Smooth muscle cell of the brain vasculature (primary cell): ENCODE data around the gene CCDC107.
"Not testable (repeated sequence)": the region's sequence is repeated elsewhere in the genome, so short reads cannot be mapped to it uniquely, and the experiment has no call there.

Source experiments
- DNase-seq: peaks from one replicate; pipeline ENCODE4 v3.0.0-alpha.2; 2012; ENCODE audit warnings: low read depth, low spot score

Gene CCDC107, protein sequence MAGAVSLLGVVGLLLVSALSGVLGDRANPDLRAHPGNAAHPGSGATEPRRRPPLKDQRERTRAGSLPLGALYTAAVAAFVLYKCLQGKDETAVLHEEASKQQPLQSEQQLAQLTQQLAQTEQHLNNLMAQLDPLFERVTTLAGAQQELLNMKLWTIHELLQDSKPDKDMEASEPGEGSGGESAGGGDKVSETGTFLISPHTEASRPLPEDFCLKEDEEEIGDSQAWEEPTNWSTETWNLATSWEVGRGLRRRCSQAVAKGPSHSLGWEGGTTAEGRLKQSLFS

DNA sequence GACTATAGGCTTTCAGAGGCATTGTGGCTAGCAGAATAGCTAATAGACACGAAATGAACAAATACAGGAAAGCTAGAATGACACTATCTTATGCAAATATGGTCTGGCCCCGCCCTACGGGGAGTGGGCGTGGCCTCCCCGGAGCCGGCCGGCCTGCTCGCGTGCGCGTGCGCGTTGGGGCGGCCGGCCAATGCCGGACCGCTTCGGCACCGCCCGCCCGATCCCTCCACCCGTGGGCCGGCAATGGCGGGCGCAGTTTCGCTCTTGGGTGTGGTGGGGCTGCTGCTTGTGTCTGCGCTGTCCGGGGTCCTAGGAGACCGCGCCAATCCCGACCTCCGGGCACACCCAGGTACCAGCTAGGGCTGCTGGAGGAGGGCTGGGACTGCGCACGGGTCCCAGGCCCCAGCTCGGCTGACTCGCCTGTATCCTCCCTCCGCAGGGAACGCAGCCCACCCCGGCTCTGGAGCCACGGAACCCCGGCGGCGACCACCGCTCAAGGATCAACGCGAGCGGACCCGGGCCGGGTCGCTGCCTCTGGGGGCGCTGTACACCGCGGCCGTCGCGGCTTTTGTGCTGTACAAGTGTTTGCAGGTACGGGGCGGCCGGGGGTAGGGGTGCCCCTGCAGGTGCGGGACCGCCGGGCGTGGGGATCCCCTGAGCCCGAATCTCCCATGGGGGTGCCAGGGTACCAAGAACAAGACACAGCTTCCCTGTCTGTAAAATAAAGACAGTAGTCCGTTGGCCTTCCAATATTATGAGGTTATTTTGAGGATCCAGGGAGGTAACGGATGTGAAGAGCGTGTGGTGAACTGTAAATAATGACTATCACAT is at the start of gene CCDC107:
Gene CCDC107 (plus strand): TSS at position 156 of the 831 bp plus-strand sequence. CDS start 88 bp downstream, at position 244.
- no peak for DNase-seq

DNA sequence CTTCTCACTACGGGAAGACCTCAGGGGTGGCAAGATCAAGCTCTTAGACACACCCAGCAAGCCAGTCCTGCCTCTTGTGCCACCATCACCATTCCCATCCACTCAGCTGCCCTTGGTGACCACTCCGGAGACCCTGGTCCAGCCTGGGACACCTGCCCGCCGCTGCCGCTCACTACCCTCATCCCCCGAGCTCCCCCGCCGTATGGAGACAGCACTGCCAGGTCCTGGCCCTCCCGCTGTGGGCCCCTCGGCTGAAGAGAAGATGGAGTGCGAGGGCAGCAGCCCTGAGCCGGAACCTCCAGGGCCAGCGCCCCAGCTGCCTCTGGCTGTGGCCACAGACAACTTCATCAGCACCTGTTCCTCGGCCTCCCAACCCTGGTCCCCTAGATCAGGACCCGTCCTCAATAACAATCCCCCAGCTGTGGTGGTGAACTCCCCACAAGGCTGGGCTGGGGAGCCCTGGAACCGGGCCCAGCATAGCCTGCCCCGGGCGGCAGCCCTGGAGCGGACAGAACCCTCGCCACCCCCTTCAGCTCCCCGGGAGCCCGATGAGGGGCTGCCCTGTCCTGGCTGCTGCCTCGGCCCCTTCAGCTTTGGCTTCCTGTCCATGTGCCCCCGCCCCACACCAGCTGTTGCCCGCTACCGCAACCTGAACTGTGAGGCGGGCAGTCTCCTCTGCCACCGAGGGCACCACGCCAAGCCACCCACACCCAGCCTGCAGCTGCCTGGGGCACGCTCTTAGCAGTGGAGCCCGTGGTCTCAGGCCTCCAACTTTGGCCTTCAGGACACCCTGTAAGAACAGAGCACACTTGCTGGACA is 48.9 kb upstream of the CCDC107 start:
- no peak for DNase-seq

DNA sequence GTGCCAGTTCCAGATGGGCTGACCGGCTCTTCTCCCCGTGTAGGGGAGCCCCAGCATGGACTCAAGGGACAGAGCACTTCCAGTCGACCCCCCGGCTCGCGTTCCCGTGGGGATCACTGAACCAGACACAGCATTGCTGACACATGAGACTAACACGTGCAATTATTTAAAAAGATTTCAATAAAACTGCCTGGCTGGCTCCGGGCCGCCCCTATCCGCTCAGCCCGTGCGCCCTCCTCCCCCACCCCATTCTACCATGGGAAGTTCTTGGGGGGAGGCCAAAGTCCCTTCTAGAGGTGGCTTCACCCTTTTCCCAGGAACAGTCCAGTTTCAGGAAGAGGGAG is 48.3 kb upstream of the CCDC107 start:
- DNase-seq = no peak

DNA sequence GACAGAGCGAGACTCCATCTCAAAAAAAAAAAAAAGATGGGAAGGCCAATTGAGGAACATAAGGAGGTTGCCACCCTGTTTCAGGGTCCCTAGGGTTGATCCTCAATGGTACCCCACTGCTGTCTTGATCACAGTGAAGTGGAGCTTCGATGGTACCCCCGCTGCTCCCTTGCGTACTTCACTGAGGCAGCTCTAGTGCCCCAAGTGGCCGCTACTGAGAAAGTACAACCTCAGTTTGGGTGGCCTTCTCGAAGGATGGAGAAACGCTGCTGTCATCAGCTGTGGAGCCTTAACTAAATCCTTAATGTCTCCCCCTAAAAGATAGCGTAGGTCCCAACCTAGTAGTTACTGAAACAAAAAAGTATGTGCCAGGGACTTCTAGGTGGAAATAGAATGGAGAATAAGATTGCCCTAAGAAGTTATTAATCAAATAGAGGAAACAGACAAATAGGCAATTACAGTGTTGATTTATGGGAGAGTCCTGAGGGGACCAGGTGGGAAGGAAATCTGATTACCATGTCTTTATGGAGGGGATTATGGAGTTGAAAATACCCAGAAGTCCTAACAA is 46.8 kb upstream of the CCDC107 start:
- DNase-seq = peak; percentile 18

DNA sequence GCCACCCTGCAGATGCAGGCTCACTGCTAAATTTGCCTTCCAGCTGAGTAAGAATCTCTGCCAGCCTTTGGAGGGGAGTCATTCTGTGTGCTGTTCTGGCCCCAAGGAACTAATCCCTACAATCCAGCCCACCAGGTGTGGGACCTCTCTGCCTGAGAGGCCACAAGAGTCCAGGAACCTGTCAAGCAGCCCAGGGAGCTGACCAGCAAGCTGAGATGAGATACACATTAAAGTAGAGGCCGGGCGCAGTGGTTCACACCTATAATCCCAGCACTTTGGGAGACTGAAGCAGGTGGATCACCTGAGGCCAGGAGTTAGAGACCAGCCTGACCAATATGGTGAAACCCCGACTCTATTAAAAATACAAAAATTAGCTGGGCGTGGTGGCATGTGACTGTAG is 46.0 kb upstream of the CCDC107 start:
- not testable (repeated sequence) for DNase-seq

DNA sequence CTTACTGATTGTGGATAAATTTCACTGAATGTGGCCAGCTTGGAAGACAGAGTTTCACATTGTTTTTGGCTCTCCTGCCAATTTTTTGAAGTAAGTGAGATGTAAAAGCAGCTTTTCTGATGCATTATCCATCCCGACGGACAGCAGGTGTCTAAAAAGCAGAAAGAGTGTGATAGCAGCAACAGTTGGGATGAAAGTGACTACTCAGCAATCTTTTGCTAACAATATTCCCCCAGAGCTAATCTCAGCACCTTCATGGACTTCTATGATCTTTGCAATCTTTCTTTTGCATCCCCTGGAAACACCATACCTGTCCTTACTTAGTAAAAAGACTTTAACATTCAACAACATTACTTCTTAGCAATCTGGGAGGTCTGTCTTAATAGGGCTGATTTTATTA is 45.2 kb upstream of the CCDC107 start:
- no peak for DNase-seq

DNA sequence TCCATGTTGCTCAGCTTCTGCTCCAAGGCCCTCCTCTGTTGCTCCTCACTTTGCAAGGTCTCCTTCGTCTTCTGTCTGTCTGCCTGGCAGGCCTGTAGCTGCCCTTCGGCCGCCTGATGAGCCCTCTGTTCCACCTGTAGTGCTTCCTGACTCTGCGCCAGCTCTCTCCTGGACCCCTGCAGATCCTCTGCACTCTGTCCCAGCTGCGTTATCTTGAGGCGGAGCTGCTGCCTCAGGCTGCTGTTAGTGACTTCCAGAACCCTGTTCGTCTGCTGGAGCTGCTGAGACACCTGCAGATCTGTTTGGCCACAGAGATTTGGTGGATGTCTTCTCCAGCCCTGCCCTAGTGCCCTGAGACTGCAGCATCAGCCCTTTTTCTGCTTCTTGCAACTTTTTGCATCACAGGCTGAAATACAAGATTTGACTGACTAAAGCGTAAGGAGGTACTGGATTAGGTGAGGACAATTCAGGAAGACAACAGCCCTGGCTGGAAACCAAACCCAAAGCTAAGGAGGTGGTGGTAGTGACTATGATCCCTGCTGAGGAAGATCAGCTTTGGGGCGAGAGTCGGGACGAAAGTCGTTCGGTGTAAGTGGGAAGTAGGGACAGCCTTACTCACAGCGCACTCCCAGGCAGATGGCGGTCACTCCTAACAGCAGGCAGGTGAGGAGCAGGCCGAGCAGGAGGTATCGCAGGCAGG is 42.0 kb upstream of the CCDC107 start:
- DNase-seq = no peak

DNA sequence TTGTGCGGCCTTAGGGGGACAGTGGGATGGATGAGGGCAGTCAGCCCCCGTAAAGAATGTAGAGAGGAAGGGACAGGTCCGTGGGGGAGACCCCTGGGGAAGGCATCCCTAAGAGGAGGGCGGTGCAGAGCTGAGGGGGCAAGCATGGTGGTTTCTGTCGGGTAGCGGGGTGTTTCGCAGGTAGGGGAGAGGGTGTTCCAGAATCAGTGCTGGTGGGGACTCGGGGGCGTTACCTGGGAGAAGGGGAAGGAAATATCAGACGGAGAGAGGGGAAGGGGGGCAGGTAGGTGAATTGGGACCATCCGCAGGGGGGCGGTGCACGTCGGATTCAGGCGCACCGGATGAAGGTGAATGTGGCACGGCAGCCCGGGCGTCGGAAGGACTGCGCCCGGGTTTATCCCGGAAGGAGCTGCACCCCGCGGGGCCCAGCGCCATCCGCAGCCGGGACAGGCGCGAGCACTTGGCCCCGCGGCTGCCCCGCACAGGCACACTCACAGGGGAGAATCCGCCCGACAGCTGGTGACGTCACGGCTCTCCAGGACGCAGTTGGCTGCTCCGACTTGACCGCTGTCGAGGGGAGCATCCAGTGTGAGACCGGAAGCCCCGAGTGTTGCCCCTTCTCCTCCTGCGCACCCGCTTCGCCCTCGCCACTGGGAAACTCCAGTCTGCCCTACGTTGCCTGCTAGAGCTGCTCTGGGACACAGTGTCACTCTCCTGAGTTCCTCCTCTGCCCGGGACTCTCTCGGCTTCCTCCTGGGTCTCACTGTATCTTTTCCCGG is 41.2 kb upstream of the CCDC107 start:
- DNase-seq = no peak

DNA sequence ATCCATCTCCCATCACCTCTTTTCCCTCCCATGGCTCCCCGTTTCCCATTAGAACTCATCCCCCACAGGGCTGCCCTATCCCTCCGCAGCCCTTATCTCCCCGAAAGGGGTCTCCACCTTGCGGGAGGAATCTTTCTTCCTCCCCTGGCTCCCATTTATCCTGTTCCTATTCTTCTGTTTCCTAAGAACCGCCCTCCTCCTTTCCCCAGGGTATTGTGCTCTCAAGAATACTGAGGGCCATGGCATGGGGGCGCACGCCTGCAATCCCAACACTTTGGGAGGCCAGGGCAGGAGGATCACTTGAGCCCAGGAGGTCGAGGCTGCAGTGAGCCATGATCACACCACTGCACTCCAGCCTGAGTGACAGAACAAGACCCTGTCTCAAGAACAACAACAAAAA is 40.5 kb upstream of the CCDC107 start:
- no peak for DNase-seq

DNA sequence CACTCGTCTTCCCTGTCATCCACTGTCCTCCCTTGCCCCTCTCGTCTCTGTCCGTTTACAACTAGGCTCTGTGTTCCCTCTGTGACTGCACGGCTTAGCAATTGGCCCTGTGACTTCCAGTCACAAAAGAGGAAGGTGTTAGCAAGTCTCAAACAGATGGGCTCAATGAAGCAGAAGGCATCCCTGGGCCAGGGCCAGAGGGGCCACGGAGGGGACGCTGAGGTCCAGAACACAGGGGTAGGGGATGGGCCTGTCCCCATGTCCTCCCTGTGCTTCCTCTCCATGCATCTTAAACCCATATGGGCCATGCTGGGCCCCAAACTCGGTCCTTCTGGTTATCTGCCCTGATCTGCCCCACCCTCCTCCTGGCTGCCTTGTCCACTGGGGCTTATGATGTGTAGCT is 39.8 kb upstream of the CCDC107 start, which contains the start of gene CD72:
Gene CD72 (minus strand): TSS at position 89 of the 403 bp plus-strand sequence. CDS start 110 bp downstream, outside the sequence.
- DNase-seq = no peak

DNA sequence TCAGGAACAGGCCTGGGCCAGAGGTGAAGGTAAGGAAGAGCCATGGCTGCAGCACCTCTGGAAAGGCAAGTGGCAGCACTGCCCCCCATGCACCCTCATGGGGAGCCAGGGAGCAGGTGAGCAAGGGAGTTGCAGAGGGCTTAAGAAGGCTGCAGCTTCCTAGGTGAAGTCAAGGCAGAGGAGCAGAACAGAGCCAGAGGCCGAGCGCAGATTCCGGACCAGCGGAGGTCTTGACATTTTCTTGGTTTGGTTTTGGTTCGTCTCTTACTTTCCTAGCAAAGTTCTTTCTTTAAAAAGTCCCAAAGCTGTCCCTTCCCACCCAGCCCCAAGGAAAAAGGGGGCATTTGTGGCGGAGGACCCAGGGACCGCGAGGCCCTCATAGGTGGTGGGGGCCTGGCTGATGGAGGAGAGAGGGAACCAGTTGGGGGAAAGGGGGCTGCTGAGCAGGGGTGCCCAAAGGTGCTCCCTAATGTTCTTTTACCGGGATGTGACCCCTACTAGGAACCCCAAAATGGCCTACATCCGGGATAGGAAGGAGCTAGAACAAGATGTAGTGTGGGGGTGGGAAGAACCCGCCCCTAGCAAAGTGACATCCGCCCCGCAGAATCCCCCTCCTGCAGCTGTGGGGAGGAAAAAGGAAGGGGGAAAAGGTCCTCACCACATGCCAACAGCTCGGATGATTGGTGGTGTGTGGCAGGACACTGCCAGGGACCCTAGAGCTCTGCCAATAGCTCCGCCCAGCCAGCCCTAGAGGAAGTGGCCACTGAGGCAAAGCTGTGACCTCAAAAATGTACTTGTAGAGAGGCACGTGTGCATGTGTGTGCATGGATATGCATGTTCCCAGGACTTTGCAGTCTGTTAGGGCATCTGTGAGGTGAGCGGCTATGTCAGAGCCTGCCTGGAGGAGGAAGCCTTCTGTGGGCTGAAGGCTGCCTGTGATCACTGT is 39.0 kb upstream of the CCDC107 start:
- DNase-seq = no peak

DNA sequence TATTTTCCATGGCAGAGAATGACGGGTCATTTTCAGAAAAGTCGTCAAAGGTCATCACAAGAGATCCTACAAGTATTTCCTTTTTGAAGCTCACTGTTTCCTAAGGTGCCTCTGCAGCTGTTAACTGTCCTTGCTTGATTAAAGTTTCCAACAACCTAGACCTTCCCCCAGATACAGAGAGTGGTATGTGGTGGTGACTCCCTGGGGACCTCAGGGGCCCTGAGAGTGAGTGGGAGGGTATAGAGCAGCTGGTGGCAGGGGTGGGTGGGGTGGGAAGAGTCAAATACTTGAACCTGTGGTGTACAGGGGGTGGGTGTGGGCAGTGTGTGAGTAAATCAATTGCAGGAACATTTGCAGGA is 38.3 kb upstream of the CCDC107 start:
- DNase-seq = no peak

DNA sequence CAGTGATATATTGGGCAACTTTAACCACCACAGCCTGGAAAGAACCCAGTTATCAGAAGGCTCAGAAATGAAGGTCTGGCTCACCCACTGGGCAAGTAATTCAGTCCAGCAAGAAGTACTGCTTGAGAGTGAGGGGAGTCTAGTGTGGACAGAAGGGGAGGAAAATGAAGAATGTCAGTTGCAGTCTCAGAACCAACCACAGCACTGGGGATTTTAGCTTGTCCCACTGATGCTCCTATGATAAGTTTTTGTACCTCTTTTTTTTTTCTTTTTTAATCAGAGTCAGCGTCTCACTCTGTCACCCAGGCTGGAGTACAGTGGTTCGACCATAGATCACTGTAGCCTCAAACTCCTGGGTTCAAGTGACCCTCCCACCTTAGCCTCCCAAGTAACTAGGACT is 30.5 kb upstream of the CCDC107 start:
- no peak for DNase-seq

DNA sequence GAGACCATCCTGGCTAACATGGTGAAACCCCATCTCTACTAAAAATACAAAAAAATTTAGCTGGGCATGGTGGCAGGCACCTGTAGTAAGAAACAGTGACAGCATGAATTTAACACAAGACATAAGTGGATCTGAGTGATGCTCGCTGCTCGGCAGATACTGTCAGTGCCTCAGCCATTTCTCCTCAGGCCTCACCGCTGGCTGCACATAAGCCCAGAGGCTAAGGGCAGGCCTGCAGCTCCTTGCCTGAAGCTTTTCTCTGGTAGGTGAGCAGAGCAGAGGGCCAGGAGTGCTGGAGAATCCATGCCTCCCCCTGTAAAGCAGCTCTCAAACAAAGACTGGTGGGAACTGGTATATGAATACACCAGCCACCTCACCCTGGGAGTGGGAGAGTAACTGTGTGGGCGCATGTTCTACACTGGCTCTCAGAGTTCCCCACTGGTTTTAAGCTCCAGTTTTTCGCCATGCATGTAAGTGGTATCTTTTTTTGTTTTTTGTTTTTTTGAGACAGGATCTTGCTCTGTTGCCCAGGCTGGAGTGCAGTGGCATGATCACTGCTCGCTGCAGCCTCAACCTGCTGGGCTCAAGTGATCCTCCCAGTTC is 29.6 kb upstream of the CCDC107 start:
- DNase-seq = no peak

DNA sequence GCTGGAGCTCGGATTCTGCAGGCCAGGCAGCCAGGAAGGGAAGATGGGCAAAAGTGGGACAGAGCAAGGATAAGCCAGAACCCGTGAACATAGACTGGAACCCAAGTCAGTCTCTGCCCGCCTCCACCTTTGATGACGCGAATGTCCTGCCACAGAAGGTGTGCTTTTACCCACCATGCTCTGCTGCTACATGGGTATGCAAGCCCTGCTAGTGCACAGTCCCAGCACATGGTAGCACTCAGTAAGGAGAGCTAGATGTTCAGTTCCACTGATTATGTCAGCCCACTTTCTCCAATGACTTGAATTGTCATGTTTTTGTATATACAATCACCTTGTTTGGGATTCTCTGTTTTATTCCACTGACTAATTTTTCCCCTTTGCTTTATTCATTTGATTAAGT is 28.5 kb upstream of the CCDC107 start:
- no peak for DNase-seq

DNA sequence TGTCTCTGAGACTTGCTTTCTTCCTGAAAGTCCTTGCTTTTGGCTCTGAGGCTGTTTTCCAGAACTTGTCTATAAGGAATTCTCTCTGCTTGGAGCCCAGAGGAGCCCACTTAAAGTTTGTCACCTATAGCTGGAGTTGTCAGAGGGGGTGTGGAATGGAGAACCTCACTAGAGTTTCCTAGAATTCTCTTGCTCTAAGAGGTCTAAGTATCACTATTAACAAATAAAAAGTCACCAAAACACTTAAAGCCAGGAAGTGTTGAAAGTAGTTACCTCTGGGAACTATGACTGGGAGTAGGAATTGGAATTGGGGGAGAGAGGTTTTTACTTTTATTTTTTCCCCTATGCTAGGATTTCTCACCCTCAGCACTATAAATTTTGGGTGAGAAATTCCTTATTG is 22.4 kb upstream of the CCDC107 start:
- no peak for DNase-seq

DNA sequence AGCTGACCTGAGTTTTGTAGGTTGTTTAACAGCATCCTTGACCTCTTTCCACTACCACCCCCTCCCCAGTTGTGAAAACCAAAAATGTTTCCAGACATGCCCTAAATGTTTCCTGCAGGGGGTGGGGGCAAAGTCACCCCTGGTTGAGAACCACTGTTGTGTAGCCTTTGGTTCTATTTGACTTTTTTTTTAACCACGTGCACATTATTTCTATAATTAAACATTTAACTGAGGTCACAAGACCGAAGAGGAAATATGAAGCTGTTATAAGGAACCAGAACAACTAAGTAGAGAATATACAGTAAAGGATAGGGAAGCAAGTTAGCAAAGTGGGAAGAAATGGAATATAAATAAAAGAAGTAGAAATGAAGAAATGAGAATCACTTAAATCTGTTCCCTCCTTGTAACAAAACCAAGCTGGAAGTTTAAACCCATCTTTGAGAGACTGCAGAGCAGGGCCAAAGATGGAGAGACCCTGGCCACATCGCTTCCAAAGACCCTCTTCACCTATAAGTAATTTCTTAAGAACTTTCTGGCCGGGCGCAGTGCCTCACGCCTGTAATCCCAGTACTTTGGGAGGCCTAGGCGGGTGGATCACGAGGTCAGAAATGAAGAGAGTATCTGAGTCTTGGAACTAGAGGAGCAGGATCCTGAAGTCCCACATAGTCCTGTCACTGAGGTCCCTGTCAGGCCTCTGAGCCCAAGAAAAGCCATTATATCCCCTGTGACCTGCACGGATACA is 21.8 kb upstream of the CCDC107 start:
- no peak for DNase-seq

DNA sequence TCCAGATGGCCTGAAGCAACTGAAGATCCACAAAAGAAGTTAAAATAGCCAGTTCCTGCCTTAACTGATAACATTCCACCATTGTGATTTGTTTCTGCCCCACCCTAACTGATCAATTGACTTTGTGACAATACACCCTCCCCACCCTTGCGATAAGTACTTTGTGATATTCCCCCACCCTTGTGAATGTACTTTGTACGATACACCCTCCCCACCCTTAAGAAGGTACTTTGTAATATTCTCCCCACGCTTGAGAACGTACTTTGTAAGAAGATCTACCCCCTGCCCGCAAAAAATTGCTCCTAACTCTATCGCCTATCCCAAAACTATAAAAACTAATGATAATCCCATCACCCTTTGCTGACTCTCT is 21.2 kb upstream of the CCDC107 start:
- not testable (repeated sequence) for DNase-seq
